Measurements from ENCODE around the gene SMAD4. TPM values are rescaled to one million over a fixed set of nuclear protein-coding genes. Genes with fewer than 3 reads are reported as not detected.

SMAD4 gene
- 79.3 and 82.8 TPM in 2 replicates for total RNA-seq
- 63.5 and 65.9 TPM in 2 replicates for polyA plus RNA-seq
- 51.6 and 66.6 TPM in 2 replicates for polyA plus RNA-seq (2011; cell fraction: cytosol; rRNA removed)
- polyA plus RNA-seq (2011; cell fraction: nucleus; rRNA removed): 49.7 and 65.1 TPM in 2 replicates
- 49.2 and 64.4 TPM in 2 replicates for polyA plus RNA-seq (2012)
- 170 and 181 TPM in 2 replicates for polyA minus RNA-seq
- 44.9 TPM for polyA minus RNA-seq (2011; cell fraction: cytosol; rRNA and poly(A)+ RNA removed)
- polyA minus RNA-seq (2011; cell fraction: nucleus; rRNA and poly(A)+ RNA removed): 80.7 and 81.5 TPM in 2 replicates
- percentile 92 among the genes with signal in this experiment for Bru-seq, nascent RNA
- BruChase-seq, experiment 1, labeled RNA remaining after a 6-hour chase: percentile 94 among the genes with signal in this experiment
- percentile 93 among the genes with signal in this experiment for BruChase-seq, experiment 2, labeled RNA remaining after a 2-hour chase
- long read RNA-seq, full-length matches to known transcripts: 76 of 100 reads
- long read RNA-seq, partial matches to known transcripts: 12 of 100 reads
- long read RNA-seq, other reads (novel, unspliced or antisense): 12 of 100 reads

DNA sequence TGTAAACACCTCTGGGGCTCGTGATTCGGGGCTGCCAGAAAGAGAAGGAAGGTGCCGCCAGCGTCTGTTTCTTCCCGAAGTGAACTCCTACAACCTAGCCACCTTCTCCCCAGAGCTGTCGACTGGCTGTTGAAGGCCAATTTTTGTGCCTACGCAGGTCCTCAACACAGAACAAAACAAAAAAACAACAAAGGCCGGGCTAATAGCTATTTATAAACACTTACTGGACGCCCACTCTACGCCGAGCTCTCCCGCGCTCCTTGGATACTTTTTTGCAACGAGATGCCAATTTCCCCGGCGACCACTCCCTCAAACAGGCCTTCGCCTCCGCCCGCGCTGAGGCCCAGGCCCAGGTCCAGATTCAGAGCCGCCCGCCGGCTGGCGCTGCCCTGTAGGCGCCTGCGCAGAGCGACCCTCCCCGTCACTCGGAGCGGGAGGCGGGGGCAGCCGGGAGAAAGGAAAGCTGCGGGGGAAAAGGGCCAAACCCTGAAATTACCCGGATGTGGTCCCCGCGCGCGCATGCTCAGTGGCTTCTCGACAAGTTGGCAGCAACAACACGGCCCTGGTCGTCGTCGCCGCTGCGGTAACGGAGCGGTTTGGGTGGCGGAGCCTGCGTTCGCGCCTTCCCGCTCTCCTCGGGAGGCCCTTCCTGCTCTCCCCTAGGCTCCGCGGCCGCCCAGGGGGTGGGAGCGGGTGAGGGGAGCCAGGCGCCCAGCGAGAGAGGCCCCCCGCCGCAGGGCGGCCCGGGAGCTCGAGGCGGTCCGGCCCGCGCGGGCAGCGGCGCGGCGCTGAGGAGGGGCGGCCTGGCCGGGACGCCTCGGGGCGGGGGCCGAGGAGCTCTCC is at the start of gene SMAD4:
Gene SMAD4, plus strand, starts transcription at position 520 of the 843 bp plus-strand sequence. CDS start 16,834 bp downstream, outside the sequence.
- Histone ChIP-seq H3K9me3 (replicated peaks; ENCODE audit: control insufficient read depth, insufficient read depth, low read length) (no peaks in the 10 kb centered on the region), H3K36me3 (ENCODE audit: control insufficient read depth in 2 of 2, extremely low read depth in 1 of 2, insufficient read depth in 2 of 2, low read length in 2 of 2) (peaks cover 0 to 3% of the 10 kb centered on the region in 2 experiments), H3K4me1 (ENCODE audit: control insufficient read depth, extremely low read depth, insufficient read depth, low read length) (peaks cover 21% of the 10 kb centered on the region), H3K9ac (replicated peaks; ENCODE audit: extremely low read depth, insufficient read depth, low read length) (peak within 1 kb of the TSS; percentile 97), H3K27me3 (ENCODE audit: control insufficient read depth in 2 of 2, insufficient read depth in 2 of 2, low read length in 2 of 2) (no peaks in the 10 kb centered on the region), H3K79me2 (ENCODE audit: control insufficient read depth, insufficient read depth, low read length) (peaks cover 53% of the 10 kb centered on the region), H3K27ac (ENCODE audit: insufficient read depth, low read depth, low read length) (peak within 1 kb of the TSS; percentile 93), H4K20me1 (replicated peaks; ENCODE audit: control insufficient read depth, extremely low read depth, insufficient read depth, low read length) (peaks cover 12% of the 10 kb centered on the region), H2AFZ (ENCODE audit: low read depth, low read length) (peak within 1 kb of the TSS; percentile 81), H3K4me2 (ENCODE audit: insufficient read depth, low read length) (peak within 1 kb of the TSS; percentile 94), H3K9me1 (replicated peaks; ENCODE audit: control insufficient read depth, extremely low read depth, insufficient read depth, low read length) (no peaks in the 10 kb centered on the region), H3K4me3 (replicated peaks in 1 of 3; ENCODE audit: insufficient read depth in 1 of 3, low read depth in 1 of 3, low read length in 3 of 3) (peak within 1 kb of the TSS; percentile 64 to 87 (median 87))
- DNase-seq (ENCODE audit: low read depth, low spot score) (peak; percentile 97), FAIRE-seq (peak; percentile 80)
- CTCF ChIA-PET: interaction anchor here (0.6 to 1.5 kb wide), 9 partner anchors 10 to 211 kb away, joined by 3 to 6 read pairs (median 3); partner anchors contain the start of genes ELAC1 and MRO
- peak; percentile 90 for TF ChIP-seq POLR2AphosphoS5 (IDR thresholded peaks at IDR 0.05; ENCODE audit: insufficient read depth, low read depth, low read length)
- TF ChIP-seq, protein P1, sequence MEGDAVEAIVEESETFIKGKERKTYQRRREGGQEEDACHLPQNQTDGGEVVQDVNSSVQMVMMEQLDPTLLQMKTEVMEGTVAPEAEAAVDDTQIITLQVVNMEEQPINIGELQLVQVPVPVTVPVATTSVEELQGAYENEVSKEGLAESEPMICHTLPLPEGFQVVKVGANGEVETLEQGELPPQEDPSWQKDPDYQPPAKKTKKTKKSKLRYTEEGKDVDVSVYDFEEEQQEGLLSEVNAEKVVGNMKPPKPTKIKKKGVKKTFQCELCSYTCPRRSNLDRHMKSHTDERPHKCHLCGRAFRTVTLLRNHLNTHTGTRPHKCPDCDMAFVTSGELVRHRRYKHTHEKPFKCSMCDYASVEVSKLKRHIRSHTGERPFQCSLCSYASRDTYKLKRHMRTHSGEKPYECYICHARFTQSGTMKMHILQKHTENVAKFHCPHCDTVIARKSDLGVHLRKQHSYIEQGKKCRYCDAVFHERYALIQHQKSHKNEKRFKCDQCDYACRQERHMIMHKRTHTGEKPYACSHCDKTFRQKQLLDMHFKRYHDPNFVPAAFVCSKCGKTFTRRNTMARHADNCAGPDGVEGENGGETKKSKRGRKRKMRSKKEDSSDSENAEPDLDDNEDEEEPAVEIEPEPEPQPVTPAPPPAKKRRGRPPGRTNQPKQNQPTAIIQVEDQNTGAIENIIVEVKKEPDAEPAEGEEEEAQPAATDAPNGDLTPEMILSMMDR (IDR thresholded peaks at IDR 0.05; ENCODE audit: extremely low read depth in 1 of 2, insufficient read depth in 1 of 2, low read depth in 1 of 2, low read length in 2 of 2): no peak
- peak; percentile 85 for TF ChIP-seq POLR2A (IDR thresholded peaks at IDR 0.05; ENCODE audit: low read depth, low read length)
- POLR2A ChIA-PET: interaction anchor here (0.6 to 1.6 kb wide), 5 partner anchors 9 to 168 kb away, joined by 3 to 11 read pairs (median 5); partner anchors contain the start of genes ELAC1 and MEX3C
- BruUV-seq (replicated peaks): TSS peak; percentile 53
- dilution Hi-C loops (cut with MboI; ENCODE audit: extremely low pct_ligation_motif_present, low sequenced_read_pairs) (no loop called here), intact Hi-C loops (cut with micrococcal nuclease) (loop anchor here (1.0 to 5.0 kb wide), 4 partner anchors 63 to 210 kb away; partner anchors contain the start of genes ME2, MEX3C and MRO)
